Measurements from ENCODE around the gene GASK1A. TPM values are rescaled to one million over a fixed set of nuclear protein-coding genes. Genes with fewer than 3 reads are reported as not detected.
"Not testable (repeated sequence)": the region's sequence is repeated elsewhere in the genome, so short reads cannot be mapped to it uniquely, and the experiment has no call there.

The GASK1A gene
- polyA plus RNA-seq, 1 experiment = 0.78 TPM

- ChIA-PET POLR2A (no interaction called here), CTCF (no interaction called here)
- DNase-seq (ENCODE audit: low read depth) = no peak
Measured at GRCh38 chr3:43059456-43059855, 80.3 kb downstream of the GASK1A start.

GRCh38 chr3:43061101-43061895 lies 82.2 kb downstream of the GASK1A start:
- POLR2A ChIA-PET = no interaction called here
- CTCF ChIA-PET = interaction anchor here (0.6 kb wide), 1 partner anchor 23 kb away, joined by 6 read pairs; no protein-coding TSS in a partner anchor

More at GRCh38 chr3:43059456-43059855, 80.3 kb downstream of the GASK1A start:
- H3K27me3 ChIP-seq (ENCODE audit: control insufficient read depth, insufficient read depth, low read length) = no peaks in the 10 kb centered on the region
- H3K4me3 ChIP-seq (ENCODE audit: low read depth, low read length) = no peak overlapping the region
- no peaks in the 10 kb centered on the region for H3K36me3 ChIP-seq (ENCODE audit: control insufficient read depth, insufficient read depth, low read length)
- TF ChIP-seq CTCF (IDR thresholded peaks at IDR 0.05; ENCODE audit: insufficient read depth, low read depth, low read length) = no peak

GRCh38 chr3:43062040-43062563 lies 83.0 kb downstream of the GASK1A start:
- H3K4me3 ChIP-seq (ENCODE audit: low read depth, low read length) = no peak overlapping the region
- CTCF ChIA-PET = no interaction called here

More at GRCh38 chr3:43061101-43061895, 82.2 kb downstream of the GASK1A start:
- TF ChIP-seq CTCF (IDR thresholded peaks at IDR 0.05; ENCODE audit: insufficient read depth, low read depth, low read length) = no peak
- H3K36me3 ChIP-seq (ENCODE audit: control insufficient read depth, insufficient read depth, low read length) = no peaks in the 10 kb centered on the region
- no peak overlapping the region for H3K4me3 ChIP-seq (ENCODE audit: low read depth, low read length)
- no peaks in the 10 kb centered on the region for H3K27me3 ChIP-seq (ENCODE audit: control insufficient read depth, insufficient read depth, low read length)
- DNase-seq (ENCODE audit: low read depth) = no peak

GRCh38 chr3:43062564-43063040 lies 83.5 kb downstream of the GASK1A start:
- CTCF ChIA-PET = no interaction called here
- Histone ChIP-seq H3K36me3 (ENCODE audit: control insufficient read depth, insufficient read depth, low read length) (no peaks in the 10 kb centered on the region), H3K4me3 (ENCODE audit: low read depth, low read length) (no peak overlapping the region), H3K27me3 (ENCODE audit: control insufficient read depth, insufficient read depth, low read length) (no peaks in the 10 kb centered on the region)
- DNase-seq (ENCODE audit: low read depth) = no peak
- POLR2A ChIA-PET = no interaction called here
- no peak for TF ChIP-seq CTCF (IDR thresholded peaks at IDR 0.05; ENCODE audit: insufficient read depth, low read depth, low read length)

More at GRCh38 chr3:43062040-43062563, 83.0 kb downstream of the GASK1A start:
- POLR2A ChIA-PET = no interaction called here
- Histone ChIP-seq H3K27me3 (ENCODE audit: control insufficient read depth, insufficient read depth, low read length) (no peaks in the 10 kb centered on the region), H3K36me3 (ENCODE audit: control insufficient read depth, insufficient read depth, low read length) (no peaks in the 10 kb centered on the region)
- no peak for DNase-seq (ENCODE audit: low read depth)
- TF ChIP-seq CTCF (IDR thresholded peaks at IDR 0.05; ENCODE audit: insufficient read depth, low read depth, low read length) = no peak

- POLR2A ChIA-PET = no interaction called here
- DNase-seq (ENCODE audit: low read depth) = no peak
- Histone ChIP-seq H3K4me3 (ENCODE audit: low read depth, low read length) (no peak overlapping the region), H3K36me3 (ENCODE audit: control insufficient read depth, insufficient read depth, low read length) (no peaks in the 10 kb centered on the region), H3K27me3 (ENCODE audit: control insufficient read depth, insufficient read depth, low read length) (no peaks in the 10 kb centered on the region)
- TF ChIP-seq CTCF (IDR thresholded peaks at IDR 0.05; ENCODE audit: insufficient read depth, low read depth, low read length) = no peak
- CTCF ChIA-PET = no interaction called here
Measured at GRCh38 chr3:43063114-43063513, 84.0 kb downstream of the GASK1A start.

- POLR2A ChIA-PET; H3K27me3 ChIP-seq (ENCODE audit: control insufficient read depth, insufficient read depth, low read length); H3K4me3 ChIP-seq (ENCODE audit: low read depth, low read length); H3K36me3 ChIP-seq (ENCODE audit: control insufficient read depth, insufficient read depth, low read length); DNase-seq (ENCODE audit: low read depth): not testable (repeated sequence)
- CTCF ChIA-PET = interaction anchor here (1.3 kb wide), 1 partner anchor 109 kb away, joined by 3 read pairs; no protein-coding TSS in a partner anchor
Measured at GRCh38 chr3:43070670-43071069, 91.6 kb downstream of the GASK1A start.
